ENCODE measurements around the gene CLMN.

DNA sequence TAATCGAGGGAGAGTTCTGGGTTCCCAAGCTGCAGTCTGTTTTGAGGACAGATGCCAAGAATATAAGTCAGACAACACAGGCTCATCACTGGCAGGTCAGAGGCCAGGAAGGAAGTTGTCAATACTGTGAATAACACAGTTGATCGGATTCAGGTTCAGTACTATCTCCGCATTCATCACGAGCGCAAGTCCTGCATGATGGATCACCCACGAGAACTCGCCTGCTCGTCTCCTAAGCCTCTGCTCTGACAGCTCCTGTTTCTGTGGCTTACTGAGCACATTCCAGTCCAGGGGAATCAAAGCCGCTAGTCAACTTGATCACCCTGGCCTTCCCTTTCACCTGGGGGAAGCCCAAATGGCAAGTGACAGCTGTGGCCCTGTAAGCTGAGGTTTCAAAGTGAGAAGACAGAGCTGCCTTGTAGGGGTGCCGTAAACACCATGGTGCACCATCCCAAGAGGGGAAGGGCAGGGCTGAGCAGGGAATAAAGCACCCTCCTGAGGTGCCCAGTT, 102.3 kb downstream of the CLMN start:
- TF ChIP-seq, protein P1, sequence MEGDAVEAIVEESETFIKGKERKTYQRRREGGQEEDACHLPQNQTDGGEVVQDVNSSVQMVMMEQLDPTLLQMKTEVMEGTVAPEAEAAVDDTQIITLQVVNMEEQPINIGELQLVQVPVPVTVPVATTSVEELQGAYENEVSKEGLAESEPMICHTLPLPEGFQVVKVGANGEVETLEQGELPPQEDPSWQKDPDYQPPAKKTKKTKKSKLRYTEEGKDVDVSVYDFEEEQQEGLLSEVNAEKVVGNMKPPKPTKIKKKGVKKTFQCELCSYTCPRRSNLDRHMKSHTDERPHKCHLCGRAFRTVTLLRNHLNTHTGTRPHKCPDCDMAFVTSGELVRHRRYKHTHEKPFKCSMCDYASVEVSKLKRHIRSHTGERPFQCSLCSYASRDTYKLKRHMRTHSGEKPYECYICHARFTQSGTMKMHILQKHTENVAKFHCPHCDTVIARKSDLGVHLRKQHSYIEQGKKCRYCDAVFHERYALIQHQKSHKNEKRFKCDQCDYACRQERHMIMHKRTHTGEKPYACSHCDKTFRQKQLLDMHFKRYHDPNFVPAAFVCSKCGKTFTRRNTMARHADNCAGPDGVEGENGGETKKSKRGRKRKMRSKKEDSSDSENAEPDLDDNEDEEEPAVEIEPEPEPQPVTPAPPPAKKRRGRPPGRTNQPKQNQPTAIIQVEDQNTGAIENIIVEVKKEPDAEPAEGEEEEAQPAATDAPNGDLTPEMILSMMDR (conservative IDR thresholded peaks at IDR 0.05; ENCODE audit: low read depth, low read length) = no peak
- TF ChIP-seq EZH2 (IDR thresholded peaks at IDR 0.05; ENCODE audit: borderline replicate concordance, low read depth, low read length, poor library complexity, severe bottlenecking) = no peak
